CD4-positive, alpha-beta T cell (primary cell): Measurements from ENCODE around the gene HTR2C. TPM values are rescaled to one million over a fixed set of nuclear protein-coding genes. Genes with fewer than 3 reads are reported as not detected.

Source experiments
- ATAC-seq: fragments of 200-7000 bp; cut with Tn5 transposase; one replicate; pipeline ENCODE4 v1.10.0; 2022; ENCODE audit warnings: mild to moderate bottlenecking; ENCODE audit not compliant: poor library complexity
- CTCF ChIA-PET: fragments of 350-600 bp; sonication (Branson Sonifier 250); formaldehyde crosslinking; loops from one replicate; lab custom pipeline; 2021; ENCODE audit warnings: antibody characterized with exemption, inconsistent platforms; lab: Charles Lee
- POLR2A ChIA-PET: fragments of 350-600 bp; sonication (Branson Sonifier 250); formaldehyde crosslinking; loops from one replicate; lab custom pipeline; 2021; ENCODE audit warnings: antibody characterized with exemption, inconsistent platforms; lab: Charles Lee
- DNase-seq, 14 experiments: peaks; one replicate each; pipeline ENCODE4 v3.0.0-alpha.2; 2013 to 2020; ENCODE audit warnings: mixed read lengths in 2 of 14
- H3K27ac ChIP-seq, 2 donors: one replicate each; pipeline versions ENCODE4 v1.5.1 to v1.7.0; 2013; ENCODE audit warnings: low read length in 2 of 2, low read depth in 1 of 2, mild to moderate bottlenecking in 1 of 2
- H3K27me3 ChIP-seq, 2 experiments: 1 replicate in 1 of 2; 2 replicates in 1 of 2; pipeline versions ENCODE4 v1.6.1 to v1.7.0; 2013; ENCODE audit warnings: low read length in 2 of 2, control low read depth in 1 of 2, mild to moderate bottlenecking in 1 of 2, moderate library complexity in 1 of 2; ENCODE audit not compliant: insufficient read depth in 2 of 2, control insufficient read depth in 1 of 2
- H3K36me3 ChIP-seq: one replicate; pipeline ENCODE4 v1.6.1; 2013; ENCODE audit warnings: low read length, control low read depth; ENCODE audit not compliant: insufficient read depth
- H3K4me1 ChIP-seq: one replicate; pipeline ENCODE4 v1.6.1; 2013; ENCODE audit warnings: low read length, control low read depth; ENCODE audit not compliant: insufficient read depth
- H3K4me3 ChIP-seq: one replicate; pipeline ENCODE4 v1.5.1; 2013; ENCODE audit warnings: mild to moderate bottlenecking, low read length, moderate library complexity
- H3K9me3 ChIP-seq, 2 experiments: 1 replicate in 1 of 2; 2 replicates in 1 of 2; pipeline versions ENCODE4 v1.6.1 to v1.7.0; 2013; ENCODE audit warnings: low read length in 2 of 2, mild to moderate bottlenecking in 2 of 2, control low read depth in 1 of 2, moderate library complexity in 1 of 2; ENCODE audit not compliant: control insufficient read depth in 1 of 2, insufficient read depth in 1 of 2
- H3K27ac Mint-ChIP-seq: one replicate; pipeline ENCODE4 v1.8.0; 2020; ENCODE audit warnings: mixed read lengths
- H3K27me3 Mint-ChIP-seq: one replicate; pipeline ENCODE4 v1.8.0; 2021; ENCODE audit warnings: mixed read lengths
- H3K36me3 Mint-ChIP-seq: one replicate; pipeline ENCODE4 v1.8.0; 2021; ENCODE audit warnings: low read depth, mixed read lengths
- H3K4me1 Mint-ChIP-seq: one replicate; pipeline ENCODE4 v1.8.0; 2021; ENCODE audit warnings: low read depth, mixed read lengths
- H3K4me3 Mint-ChIP-seq: one replicate; pipeline ENCODE4 v1.8.0; 2020; ENCODE audit warnings: mild to moderate bottlenecking, mixed read lengths
- H3K9me3 Mint-ChIP-seq: one replicate; pipeline ENCODE4 v1.8.0; 2020; ENCODE audit warnings: mixed read lengths
- CTCF ChIP-seq: fragments of 200-600 bp; IDR thresholded peaks from one replicate; pipeline ENCODE4 v1.8.0; 2022; ENCODE audit warnings: antibody characterized with exemption, mild to moderate bottlenecking
- intact Hi-C, 2 experiments: fragments of 100-400 bp; cut with DNase I in 1 of 2; cut with micrococcal nuclease in 1 of 2; formaldehyde crosslinking; loops; one replicate each; pipeline versions ENCODE4 v1.15.1 to v1.9.0; 2023 to 2025; cut with DNase I, micrococcal nuclease
- total RNA-seq, 174 experiments: library from RNA in 2 of 174; stranded (reverse) in 2 of 174; gene quantifications; one replicate each; pipeline ENCODE4 v1.2.3 and lab custom pipeline; 2021 to 2026

The HTR2C gene
- total RNA-seq, 2 experiments from 2014 or later = not detected

- H3K36me3 ChIP-seq = no peaks in the 10 kb centered on the region
- intact Hi-C loops = no loop called here
- no peak for TF ChIP-seq CTCF
- ChIA-PET CTCF (no interaction called here), POLR2A (no interaction called here)
- H3K27me3 Mint-ChIP-seq = no peaks in the 10 kb centered on the region
- no peaks in the 10 kb centered on the region for H3K36me3 Mint-ChIP-seq
- no peak overlapping the region for H3K27ac ChIP-seq
- H3K4me1 ChIP-seq = no peaks in the 10 kb centered on the region
- no peak overlapping the region for H3K4me3 ChIP-seq
- no peak for DNase-seq
- no peaks in the 10 kb centered on the region for H3K9me3 ChIP-seq
- no peaks in the 10 kb centered on the region for H3K27me3 ChIP-seq
- ATAC-seq = no peak
- no peak overlapping the region for H3K4me3 Mint-ChIP-seq
- no peaks in the 10 kb centered on the region for H3K9me3 Mint-ChIP-seq
- H3K27ac Mint-ChIP-seq = no peak overlapping the region
- H3K4me1 Mint-ChIP-seq = no peaks in the 10 kb centered on the region
Observed at GRCh38 chrX:114841051-114841450, 257.2 kb downstream of the HTR2C start.

- no peaks in the 10 kb centered on the region for H3K27me3 Mint-ChIP-seq
- intact Hi-C loops = no loop called here
- Histone ChIP-seq H3K4me1 (no peaks in the 10 kb centered on the region), H3K27me3 (no peaks in the 10 kb centered on the region), H3K27ac (no peak overlapping the region), H3K9me3 (no peaks in the 10 kb centered on the region), H3K36me3 (no peaks in the 10 kb centered on the region), H3K4me3 (no peak overlapping the region)
- H3K27ac Mint-ChIP-seq = no peak overlapping the region
- ChIA-PET POLR2A (no interaction called here), CTCF (no interaction called here)
- H3K36me3 Mint-ChIP-seq = no peaks in the 10 kb centered on the region
- DNase-seq (no peak), ATAC-seq (no peak)
- TF ChIP-seq CTCF = no peak
- no peaks in the 10 kb centered on the region for H3K4me1 Mint-ChIP-seq
- no peak overlapping the region for H3K4me3 Mint-ChIP-seq
- no peaks in the 10 kb centered on the region for H3K9me3 Mint-ChIP-seq
Observed at GRCh38 chrX:114842181-114842580, 258.3 kb downstream of the HTR2C start.

GRCh38 chrX:114889481-114889880 is 305.6 kb downstream of the HTR2C start:
- ATAC-seq = no peak
- H3K27me3 Mint-ChIP-seq = no peaks in the 10 kb centered on the region
- ChIA-PET CTCF (no interaction called here), POLR2A (no interaction called here)
- no peaks in the 10 kb centered on the region for H3K27me3 ChIP-seq
- no peaks in the 10 kb centered on the region for H3K36me3 ChIP-seq
- H3K9me3 ChIP-seq = peaks cover 0 to 4% of the 10 kb centered on the region in 2 experiments
- H3K27ac ChIP-seq = no peak overlapping the region
- H3K4me3 ChIP-seq = no peak overlapping the region
- H3K4me1 ChIP-seq = no peaks in the 10 kb centered on the region
- intact Hi-C loops = no loop called here
- H3K9me3 Mint-ChIP-seq = no peaks in the 10 kb centered on the region
- H3K4me3 Mint-ChIP-seq = no peak overlapping the region
- no peak overlapping the region for H3K27ac Mint-ChIP-seq
- no peak for DNase-seq
- no peak for TF ChIP-seq CTCF
- no peaks in the 10 kb centered on the region for H3K4me1 Mint-ChIP-seq
- H3K36me3 Mint-ChIP-seq = no peaks in the 10 kb centered on the region
